Progenitor cell of endocrine pancreas (in vitro differentiated cells): ENCODE data around the gene ACTBL2. TPM values are rescaled to one million over a fixed set of nuclear protein-coding genes. Genes with fewer than 3 reads are reported as not detected.

ENCODE experiments used
- DNase-seq: peaks from one replicate; pipeline ENCODE4 v3.0.0; 2021; ENCODE audit warnings: low spot score; ENCODE audit not compliant: unreplicated experiment
- H3K27ac Mint-ChIP-seq: 2 replicates; pipeline ENCODE4 v1.8.0; 2021; ENCODE audit warnings: mild to moderate bottlenecking, moderate library complexity, mixed read lengths
- H3K27me3 Mint-ChIP-seq: 2 replicates; pipeline ENCODE4 v1.8.0; 2021; ENCODE audit warnings: mixed read lengths
- H3K36me3 Mint-ChIP-seq: 2 replicates; pipeline ENCODE4 v1.8.0; 2022; ENCODE audit warnings: mixed read lengths; ENCODE audit not compliant: insufficient read depth
- H3K4me1 Mint-ChIP-seq: 2 replicates; pipeline ENCODE4 v1.8.0; 2021; ENCODE audit warnings: low read depth, mixed read lengths
- H3K4me3 Mint-ChIP-seq: 2 replicates; pipeline ENCODE4 v1.8.0; 2021; ENCODE audit warnings: low read depth, mild to moderate bottlenecking, moderate library complexity, mixed read lengths
- H3K9me3 Mint-ChIP-seq: 2 replicates; pipeline ENCODE4 v1.8.0; 2021; ENCODE audit warnings: low read depth, mixed read lengths
- CTCF ChIP-seq: fragments of 200-600 bp; sonication (generic); IDR thresholded peaks from one replicate; pipeline ENCODE4 v1.5.0; 2021; ENCODE audit warnings: antibody characterized with exemption, mild to moderate bottlenecking; ENCODE audit not compliant: unreplicated experiment
- total RNA-seq: library from RNA; stranded (reverse); gene quantifications from 2 replicates; pipeline ENCODE4 v1.2.1, GENCODE V29; 2021

The ACTBL2 gene
- total RNA-seq, 1 donor from 2014 or later, result not detected

- Mint-ChIP-seq H3K4me3 (no peak overlapping the region), H3K27ac (no peak overlapping the region), H3K9me3 (peaks cover 2% of the 10 kb centered on the region), H3K4me1 (peaks cover 18% of the 10 kb centered on the region), H3K27me3 (no peaks in the 10 kb centered on the region), H3K36me3 (no peaks in the 10 kb centered on the region)
- no peak for DNase-seq
- no peak for TF ChIP-seq CTCF
These were observed 28.9 kb downstream of the ACTBL2 start for GRCh38 chr5:57453728-57454127.

- H3K27ac Mint-ChIP-seq, result no peak overlapping the region
- peaks cover 2% of the 10 kb centered on the region for H3K9me3 Mint-ChIP-seq
- H3K4me1 Mint-ChIP-seq, result peaks cover 18% of the 10 kb centered on the region
- H3K36me3 Mint-ChIP-seq, result no peaks in the 10 kb centered on the region
- DNase-seq, result no peak
- no peak overlapping the region for H3K4me3 Mint-ChIP-seq
- TF ChIP-seq CTCF, result no peak
- H3K27me3 Mint-ChIP-seq, result no peaks in the 10 kb centered on the region
These were observed 29.7 kb downstream of the ACTBL2 start for GRCh38 chr5:57452885-57453284.

GRCh38 chr5:57450991-57451876 is 31.4 kb downstream of the ACTBL2 start:
- DNase-seq, result no peak
- H3K4me1 Mint-ChIP-seq, result peaks cover 14% of the 10 kb centered on the region
- H3K27me3 Mint-ChIP-seq, result no peaks in the 10 kb centered on the region
- H3K4me3 Mint-ChIP-seq, result no peak overlapping the region
- peaks cover 2% of the 10 kb centered on the region for H3K9me3 Mint-ChIP-seq
- no peak for TF ChIP-seq CTCF
- no peak overlapping the region for H3K27ac Mint-ChIP-seq
- H3K36me3 Mint-ChIP-seq, result no peaks in the 10 kb centered on the region

GRCh38 chr5:57448751-57449150 is 33.9 kb downstream of the ACTBL2 start:
- Mint-ChIP-seq H3K4me1 (peaks cover 9% of the 10 kb centered on the region), H3K4me3 (no peak overlapping the region), H3K36me3 (no peaks in the 10 kb centered on the region), H3K27ac (no peak overlapping the region), H3K9me3 (peaks cover 2% of the 10 kb centered on the region), H3K27me3 (no peaks in the 10 kb centered on the region)
- TF ChIP-seq CTCF, result no peak
- no peak for DNase-seq

GRCh38 chr5:57448287-57448686 is 34.3 kb downstream of the ACTBL2 start:
- no peak overlapping the region for H3K27ac Mint-ChIP-seq
- H3K36me3 Mint-ChIP-seq, result no peaks in the 10 kb centered on the region
- no peak for DNase-seq
- TF ChIP-seq CTCF, result no peak
- H3K27me3 Mint-ChIP-seq, result no peaks in the 10 kb centered on the region
- peaks cover 2% of the 10 kb centered on the region for H3K9me3 Mint-ChIP-seq
- no peak overlapping the region for H3K4me3 Mint-ChIP-seq
- H3K4me1 Mint-ChIP-seq, result peaks cover 9% of the 10 kb centered on the region
